GM18520 (cell line): ENCODE results near the gene CYP8B1.

Source experiments
- ATAC-seq: cut with Tn5 transposase; IDR thresholded peaks from one replicate; pipeline ENCODE4 v1.9.1; 2021; ENCODE audit not compliant: unreplicated experiment

The CYP8B1 gene

GRCh38 chr3:42827654-42828053 is 48.0 kb downstream of the CYP8B1 start:
- no peak for ATAC-seq

GRCh38 chr3:42827023-42827422 is 48.7 kb downstream of the CYP8B1 start:
- ATAC-seq, result no peak

- ATAC-seq, result no peak
Observed at GRCh38 chr3:42826141-42826540, 49.5 kb downstream of the CYP8B1 start.

GRCh38 chr3:42823351-42823750 is 52.3 kb downstream of the CYP8B1 start:
- no peak for ATAC-seq

GRCh38 chr3:42822828-42823227 is 52.9 kb downstream of the CYP8B1 start:
- ATAC-seq, result no peak
